Activated naive CD8-positive, alpha-beta T cell treated with anti-CD3 and anti-CD28 coated beads for 36 hours (primary cell): ENCODE data around the gene LSM8. TPM values are rescaled to one million over a fixed set of nuclear protein-coding genes. Genes with fewer than 3 reads are reported as not detected.
"Not testable (repeated sequence)": the region's sequence is repeated elsewhere in the genome, so short reads cannot be mapped to it uniquely, and the experiment has no call there.

Source experiments
- DNase-seq: peaks from one replicate; pipeline ENCODE4 v3.0.0; 2021
- H3K27ac Mint-ChIP-seq: one replicate; pipeline ENCODE4 v1.8.0; 2022; ENCODE audit warnings: mild to moderate bottlenecking, moderate library complexity, mixed read lengths
- H3K27me3 Mint-ChIP-seq: one replicate; pipeline ENCODE4 v1.8.0; 2022; ENCODE audit warnings: mild to moderate bottlenecking, mixed read lengths
- H3K36me3 Mint-ChIP-seq: one replicate; pipeline ENCODE4 v1.8.0; 2021; ENCODE audit warnings: mild to moderate bottlenecking, mixed read lengths
- H3K4me1 Mint-ChIP-seq: one replicate; pipeline ENCODE4 v1.8.0; 2021; ENCODE audit warnings: mixed read lengths
- H3K4me3 Mint-ChIP-seq: one replicate; pipeline ENCODE4 v1.8.0; 2022; ENCODE audit warnings: mild to moderate bottlenecking, moderate library complexity, mixed read lengths
- H3K9me3 Mint-ChIP-seq: one replicate; pipeline ENCODE4 v1.8.0; 2022; ENCODE audit warnings: mixed read lengths
- total RNA-seq, 2 experiments: library from RNA; stranded (reverse); gene quantifications; one replicate each; pipeline ENCODE4 v1.2.3, GENCODE V29; 2021

Gene LSM8
- total RNA-seq, 2 experiments from 2014 or later = 46.2 to 46.5 TPM

- Mint-ChIP-seq H3K27me3 (peaks cover 4% of the 10 kb centered on the region), H3K36me3 (no peaks in the 10 kb centered on the region), H3K4me3 (no peak overlapping the region), H3K4me1 (no peaks in the 10 kb centered on the region), H3K27ac (no peak overlapping the region), H3K9me3 (no peaks in the 10 kb centered on the region)
- no peak for DNase-seq
Observed at GRCh38 chr7:118232837-118233236, 48.9 kb downstream of the LSM8 start.

- Mint-ChIP-seq H3K9me3 (no peaks in the 10 kb centered on the region), H3K27ac (no peak overlapping the region), H3K4me3 (no peak overlapping the region), H3K4me1 (no peaks in the 10 kb centered on the region), H3K27me3 (peaks cover under 1% of the 10 kb centered on the region), H3K36me3 (no peaks in the 10 kb centered on the region)
- no peak for DNase-seq
Observed at GRCh38 chr7:118233799-118234198, 49.8 kb downstream of the LSM8 start.

- Mint-ChIP-seq H3K27me3 (peaks cover 2% of the 10 kb centered on the region), H3K4me3 (no peak overlapping the region), H3K27ac (no peak overlapping the region), H3K9me3 (no peaks in the 10 kb centered on the region), H3K36me3 (no peaks in the 10 kb centered on the region), H3K4me1 (no peaks in the 10 kb centered on the region)
- no peak for DNase-seq
Observed at GRCh38 chr7:118239014-118239413, 55.0 kb downstream of the LSM8 start.

- H3K27me3 Mint-ChIP-seq, DNase-seq, H3K9me3 Mint-ChIP-seq, H3K27ac Mint-ChIP-seq, H3K4me1 Mint-ChIP-seq, H3K36me3 Mint-ChIP-seq, H3K4me3 Mint-ChIP-seq: not testable (repeated sequence)
Observed at GRCh38 chr7:118240320-118240719, 56.4 kb downstream of the LSM8 start.

Other genes with a start within 250 kb of the LSM8 start
- 1 to 10 TPM; 1.6 to 1.9 TPM for gene ANKRD7, start 40.5 kb downstream of the LSM8 start, total RNA-seq